ENCODE measurements around the gene CDC45.

- no peak for TF ChIP-seq CTCF (conservative IDR thresholded peaks at IDR 0.05)
- no peak for TF ChIP-seq EZH2 (IDR thresholded peaks at IDR 0.05; ENCODE audit: low read depth)
These were observed 31.2 kb downstream of the CDC45 start for GRCh38 chr22:19510919-19511341.
